ENCODE data around the gene FN1. TPM values are rescaled to one million over a fixed set of nuclear protein-coding genes. Genes with fewer than 3 reads are reported as not detected.
"Not testable (repeated sequence)": the region's sequence is repeated elsewhere in the genome, so short reads cannot be mapped to it uniquely, and the experiment has no call there.

FN1 gene
- total RNA-seq, 1 donor from 2014 or later: 0.82 TPM

DNA sequence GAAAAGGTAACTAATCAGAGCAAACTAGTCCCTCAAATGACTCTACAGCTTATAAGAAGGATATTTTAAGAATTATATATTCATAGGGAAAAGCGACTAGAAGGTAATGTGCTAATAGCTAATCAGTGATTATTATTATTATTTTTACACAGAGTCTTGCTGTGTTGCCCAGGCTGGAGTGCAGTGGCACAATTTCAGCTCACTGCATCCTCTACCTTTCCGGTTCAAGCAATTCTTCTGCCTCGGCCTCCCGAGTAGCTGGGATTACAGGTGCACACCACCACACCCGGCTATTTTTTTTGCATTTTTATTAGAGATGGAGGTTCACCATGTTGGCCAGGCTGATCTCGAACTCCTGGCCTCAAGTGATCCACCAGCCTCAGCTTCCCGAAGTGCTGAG lies 27.4 kb downstream of the FN1 start:
- intact Hi-C loops (cut with micrococcal nuclease): not testable (repeated sequence)

DNA sequence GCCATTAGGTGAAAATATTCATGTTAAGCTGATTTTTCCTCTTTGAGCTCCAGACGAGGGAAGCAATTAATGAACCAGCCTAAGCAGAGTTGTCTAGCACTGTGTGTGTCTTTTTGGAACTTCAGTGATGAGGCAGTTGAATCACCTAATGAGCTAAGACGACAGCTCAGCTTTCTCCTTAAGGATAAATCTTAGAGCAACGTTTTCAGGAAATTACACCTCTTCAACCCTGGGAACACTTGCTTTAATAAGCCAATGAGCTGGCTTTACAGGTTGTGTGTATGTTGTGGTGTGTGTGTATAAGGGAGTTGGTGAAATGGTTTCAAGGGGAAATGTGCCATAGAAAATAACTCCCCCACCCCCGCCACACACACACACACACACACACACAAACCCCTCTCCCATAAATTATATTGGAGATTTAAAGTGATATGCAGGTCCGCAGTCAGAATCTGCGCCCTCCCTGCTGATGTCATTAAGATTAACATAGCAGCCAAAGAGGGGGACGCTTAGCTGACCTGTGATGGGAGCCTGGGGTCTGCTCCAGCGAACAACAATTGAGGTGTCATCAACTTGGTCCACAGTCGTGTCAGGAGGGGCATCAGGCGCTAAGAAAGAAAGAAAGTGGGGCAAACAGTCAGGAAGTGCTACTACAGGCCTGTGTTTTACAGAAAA lies 28.1 kb downstream of the FN1 start:
- intact Hi-C loops (cut with micrococcal nuclease): no loop called here

GRCh38 chr2:215407061-215407460 lies 28.8 kb downstream of the FN1 start:
- intact Hi-C loops (cut with micrococcal nuclease): no loop called here

DNA sequence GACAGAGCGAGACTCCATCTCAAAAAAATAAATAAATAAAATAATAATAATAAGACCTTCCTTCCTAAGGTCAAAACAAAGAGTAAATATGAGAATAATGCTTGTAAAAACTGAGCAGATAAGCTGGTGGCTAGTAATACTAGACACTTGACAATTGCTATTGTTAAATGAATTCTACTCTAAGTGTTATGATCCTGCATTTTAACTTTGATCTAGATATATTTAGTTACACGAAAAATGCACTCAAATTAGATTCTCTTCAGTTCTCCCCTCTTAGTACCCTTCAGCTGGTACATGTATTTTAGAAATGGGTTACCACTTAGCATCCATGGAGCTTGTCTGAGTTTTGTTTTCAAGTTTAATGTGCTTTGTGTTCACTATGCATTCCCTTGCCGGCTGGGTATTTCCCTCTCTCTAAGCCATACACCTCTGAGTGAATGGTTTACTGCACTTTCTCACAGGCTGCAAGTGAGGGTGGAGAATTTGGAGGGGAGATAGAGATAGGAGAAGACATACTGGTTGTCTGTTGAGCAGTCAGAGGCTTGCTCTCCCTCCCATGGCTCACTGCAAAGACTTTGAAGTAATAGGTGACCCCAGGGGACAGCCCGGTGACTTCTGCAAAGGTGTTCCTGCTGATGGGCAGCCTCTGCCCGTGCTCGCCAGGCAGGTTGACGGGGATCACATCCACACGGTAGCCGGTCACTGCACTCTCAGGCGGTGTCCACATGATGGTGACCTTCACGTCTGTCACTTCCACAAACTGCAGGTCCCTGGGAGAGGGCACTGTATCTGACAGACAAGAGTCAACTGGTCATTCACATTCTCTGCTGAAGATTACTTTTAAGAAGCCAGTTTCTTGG lies 29.9 kb downstream of the FN1 start:
- intact Hi-C loops (cut with micrococcal nuclease): no loop called here

- intact Hi-C loops (cut with micrococcal nuclease): no loop called here
Measured at GRCh38 chr2:215404348-215405012, 31.4 kb downstream of the FN1 start.

GRCh38 chr2:215403441-215404347 lies 32.2 kb downstream of the FN1 start:
- intact Hi-C loops (cut with micrococcal nuclease): no loop called here

DNA sequence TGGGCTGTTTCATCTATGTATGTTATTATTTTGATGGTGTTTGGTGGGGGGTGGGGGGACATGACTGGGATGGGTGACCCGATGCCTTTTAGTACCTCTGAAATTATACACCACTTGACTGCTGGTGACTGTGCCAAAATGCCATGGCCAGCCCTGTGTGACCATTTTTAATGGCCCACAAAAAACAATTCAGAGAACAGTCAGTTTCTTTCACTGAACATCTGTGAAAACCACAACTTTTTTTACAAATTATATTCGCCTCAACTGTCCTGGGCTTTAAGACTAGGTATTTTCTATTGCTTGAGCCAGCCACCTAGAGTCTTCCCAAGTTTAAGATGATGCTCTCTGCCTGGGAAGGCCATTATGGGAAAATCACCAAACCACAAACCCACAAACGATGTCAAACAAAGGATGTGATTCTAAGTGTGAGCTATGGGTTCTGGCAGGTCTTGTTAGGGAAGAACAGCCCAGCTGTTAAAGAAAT lies 33.9 kb downstream of the FN1 start:
- intact Hi-C loops (cut with micrococcal nuclease): no loop called here

GRCh38 chr2:215399067-215399716 lies 36.7 kb downstream of the FN1 start:
- intact Hi-C loops (cut with micrococcal nuclease): no loop called here

GRCh38 chr2:215397632-215398341 lies 38.1 kb downstream of the FN1 start:
- intact Hi-C loops (cut with micrococcal nuclease): no loop called here

- intact Hi-C loops (cut with micrococcal nuclease): no loop called here
Measured at GRCh38 chr2:215396595-215397313, 39.1 kb downstream of the FN1 start.

- intact Hi-C loops (cut with micrococcal nuclease): no loop called here
Measured at GRCh38 chr2:215395687-215396460, 40.0 kb downstream of the FN1 start.

DNA sequence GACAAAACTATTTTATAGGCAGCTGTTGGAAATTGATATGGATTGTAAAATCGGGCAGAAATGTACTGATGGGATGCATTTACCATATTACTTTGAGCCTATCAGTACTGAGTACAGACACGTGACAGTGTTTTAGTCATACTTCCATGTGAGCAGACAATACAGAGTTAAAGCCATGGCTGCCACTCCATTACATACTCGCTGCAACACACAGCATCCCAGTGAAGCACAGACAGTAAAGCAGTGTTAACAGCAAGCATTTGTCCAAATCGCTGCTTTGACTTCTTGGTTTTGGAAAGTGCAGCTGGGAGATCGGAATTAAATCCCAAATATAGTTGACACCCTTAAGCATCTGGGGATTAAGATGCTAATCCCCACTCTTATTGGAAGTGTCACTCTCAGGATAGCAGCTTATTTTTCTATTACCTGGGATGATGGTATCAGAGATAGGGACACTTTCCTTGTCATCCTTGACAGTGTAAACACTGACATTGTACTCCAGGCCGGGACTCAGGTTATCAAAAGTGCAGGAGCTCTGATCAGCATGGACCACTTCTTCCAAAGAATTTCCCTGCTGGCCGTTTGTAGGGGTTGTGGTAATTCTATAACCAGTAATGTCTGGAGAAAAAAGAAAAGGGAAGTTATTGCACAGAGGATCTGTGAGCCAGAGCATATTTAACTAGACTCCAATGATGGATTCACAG lies 41.6 kb downstream of the FN1 start:
- intact Hi-C loops (cut with micrococcal nuclease): no loop called here

- intact Hi-C loops (cut with micrococcal nuclease): no loop called here
Measured at GRCh38 chr2:215392687-215393270, 43.1 kb downstream of the FN1 start.

DNA sequence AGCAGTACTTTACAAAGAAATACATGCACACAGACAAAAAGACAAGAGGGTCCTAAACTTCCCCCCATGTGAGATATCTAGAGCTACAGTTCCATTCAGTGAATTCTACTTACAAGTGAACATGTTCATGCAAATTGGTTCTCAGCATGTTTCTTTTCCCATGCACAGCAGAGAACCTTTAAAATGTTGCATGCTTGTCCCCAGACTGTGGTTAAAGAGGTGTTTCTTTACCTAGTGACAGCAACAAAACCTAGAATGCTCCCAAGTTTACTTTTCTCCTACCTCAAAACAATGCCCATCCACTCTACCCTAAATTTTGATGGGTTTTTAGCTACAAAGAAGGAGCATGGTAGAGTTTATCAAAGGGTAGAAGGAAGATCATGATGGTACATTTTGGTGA lies 43.7 kb downstream of the FN1 start:
- intact Hi-C loops (cut with micrococcal nuclease): no loop called here

GRCh38 chr2:215391531-215391930 lies 44.3 kb downstream of the FN1 start:
- intact Hi-C loops (cut with micrococcal nuclease): no loop called here

DNA sequence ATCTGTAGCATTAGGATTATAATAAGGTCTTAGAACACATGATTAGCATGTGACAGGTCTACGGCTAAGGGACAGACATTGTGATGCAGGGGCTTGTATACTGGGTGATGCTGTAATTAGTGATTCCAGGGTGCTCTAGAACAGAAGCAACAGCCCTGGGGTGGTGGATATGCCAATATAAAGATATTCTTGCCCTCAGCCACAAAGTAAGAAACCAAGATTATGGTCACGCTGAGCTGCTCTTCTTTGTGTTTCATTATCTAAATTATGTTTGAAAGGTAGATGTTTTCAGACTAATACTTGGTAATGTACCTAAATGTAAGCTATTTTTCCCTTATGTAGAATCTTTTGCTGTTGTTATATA lies 45.3 kb downstream of the FN1 start:
- intact Hi-C loops (cut with micrococcal nuclease): no loop called here

- intact Hi-C loops (cut with micrococcal nuclease): no loop called here
Measured at GRCh38 chr2:215388002-215388728, 47.7 kb downstream of the FN1 start.

Data from T-helper 2 cell treated with Interferon-gamma antibody and Interleukin-4, amounts not matched to agents 100 ng/mL and 5 ng/mL, for 36 hours (primary cell).